HG03342 (cell line): ENCODE data around the gene FRMD6.
"Not testable (repeated sequence)": the region's sequence is repeated elsewhere in the genome, so short reads cannot be mapped to it uniquely, and the experiment has no call there.

Experiments
- ATAC-seq: cut with Tn5 transposase; IDR thresholded peaks from one replicate; pipeline ENCODE4 v1.9.1; 2021; ENCODE audit warnings: mild to moderate bottlenecking, moderate library complexity; ENCODE audit not compliant: unreplicated experiment

FRMD6 gene

GRCh38 chr14:51717766-51718165, 66.1 kb downstream of the FRMD6 start:
- no peak for ATAC-seq

- no peak for ATAC-seq
Measured at GRCh38 chr14:51719955-51720354, 68.2 kb downstream of the FRMD6 start.

- ATAC-seq: no peak
Measured at GRCh38 chr14:51723990-51724389, 72.3 kb downstream of the FRMD6 start.

- no peak for ATAC-seq
Measured at GRCh38 chr14:51724650-51725049, 72.9 kb downstream of the FRMD6 start.

- ATAC-seq: no peak
Measured at GRCh38 chr14:51725061-51725460, 73.4 kb downstream of the FRMD6 start.

GRCh38 chr14:51726166-51726899, 74.6 kb downstream of the FRMD6 start:
- ATAC-seq: no peak

- no peak for ATAC-seq
Measured at GRCh38 chr14:51727526-51727925, 75.8 kb downstream of the FRMD6 start.

- ATAC-seq: no peak
Measured at GRCh38 chr14:51730098-51730497, 78.4 kb downstream of the FRMD6 start.

- no peak for ATAC-seq
Measured at GRCh38 chr14:51730684-51731083, 79.0 kb downstream of the FRMD6 start.

- ATAC-seq: no peak
Measured at GRCh38 chr14:51732494-51733112, 80.9 kb downstream of the FRMD6 start.

GRCh38 chr14:51733147-51733546, 81.4 kb downstream of the FRMD6 start:
- ATAC-seq: no peak

GRCh38 chr14:51735851-51736250, 84.1 kb downstream of the FRMD6 start:
- no peak for ATAC-seq

- ATAC-seq: peak; percentile 75
Measured at GRCh38 chr14:51738754-51739153, 87.0 kb downstream of the FRMD6 start.

- ATAC-seq: no peak
Measured at GRCh38 chr14:51743588-51744000, 91.9 kb downstream of the FRMD6 start.

GRCh38 chr14:51744372-51745130, 92.8 kb downstream of the FRMD6 start:
- no peak for ATAC-seq

GRCh38 chr14:51746823-51747222, 95.1 kb downstream of the FRMD6 start:
- not testable (repeated sequence) for ATAC-seq

- no peak for ATAC-seq
Measured at GRCh38 chr14:51750542-51750941, 98.8 kb downstream of the FRMD6 start.

- not testable (repeated sequence) for ATAC-seq
Measured at GRCh38 chr14:51751611-51752345, 100.1 kb downstream of the FRMD6 start.

- ATAC-seq: not testable (repeated sequence)
Measured at GRCh38 chr14:51757756-51758155, 106.0 kb downstream of the FRMD6 start.

GRCh38 chr14:51759950-51760349, 108.2 kb downstream of the FRMD6 start:
- no peak for ATAC-seq

GRCh38 chr14:51765726-51766125, 114.0 kb downstream of the FRMD6 start:
- not testable (repeated sequence) for ATAC-seq
